ENCODE measurements around the gene F5.

- TF ChIP-seq CTCF (IDR thresholded peaks at IDR 0.05) (no peak), EZH2 (IDR thresholded peaks at IDR 0.05; ENCODE audit: borderline replicate concordance, insufficient read depth, low read depth, low read length, poor library complexity, severe bottlenecking) (no peak)
Measured at GRCh38 chr1:169624122-169624521, 37.8 kb upstream of the F5 start.
